ENCODE data around the gene CMTM8.

CMTM8 gene

DNA sequence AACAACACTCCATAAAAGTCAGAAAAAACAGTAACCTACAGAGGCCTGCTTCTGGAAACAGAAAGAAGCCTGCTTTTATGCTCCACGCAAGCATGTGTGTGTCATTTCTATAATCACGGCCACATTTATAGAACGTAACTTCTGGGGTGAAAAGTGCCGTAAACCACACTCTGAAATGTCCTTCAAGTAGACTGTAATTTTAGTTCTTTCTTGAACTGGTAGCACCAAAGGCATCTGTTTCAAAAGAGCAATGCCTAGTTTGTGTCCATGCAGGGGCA is 133.7 kb downstream of the CMTM8 start:
- TF ChIP-seq, protein P1, sequence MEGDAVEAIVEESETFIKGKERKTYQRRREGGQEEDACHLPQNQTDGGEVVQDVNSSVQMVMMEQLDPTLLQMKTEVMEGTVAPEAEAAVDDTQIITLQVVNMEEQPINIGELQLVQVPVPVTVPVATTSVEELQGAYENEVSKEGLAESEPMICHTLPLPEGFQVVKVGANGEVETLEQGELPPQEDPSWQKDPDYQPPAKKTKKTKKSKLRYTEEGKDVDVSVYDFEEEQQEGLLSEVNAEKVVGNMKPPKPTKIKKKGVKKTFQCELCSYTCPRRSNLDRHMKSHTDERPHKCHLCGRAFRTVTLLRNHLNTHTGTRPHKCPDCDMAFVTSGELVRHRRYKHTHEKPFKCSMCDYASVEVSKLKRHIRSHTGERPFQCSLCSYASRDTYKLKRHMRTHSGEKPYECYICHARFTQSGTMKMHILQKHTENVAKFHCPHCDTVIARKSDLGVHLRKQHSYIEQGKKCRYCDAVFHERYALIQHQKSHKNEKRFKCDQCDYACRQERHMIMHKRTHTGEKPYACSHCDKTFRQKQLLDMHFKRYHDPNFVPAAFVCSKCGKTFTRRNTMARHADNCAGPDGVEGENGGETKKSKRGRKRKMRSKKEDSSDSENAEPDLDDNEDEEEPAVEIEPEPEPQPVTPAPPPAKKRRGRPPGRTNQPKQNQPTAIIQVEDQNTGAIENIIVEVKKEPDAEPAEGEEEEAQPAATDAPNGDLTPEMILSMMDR (IDR thresholded peaks at IDR 0.05; ENCODE audit: control insufficient read depth, insufficient read depth, low read depth, low read length, missing control alignments): no peak
- no peak overlapping the region for H3K4me3 ChIP-seq (ENCODE audit: control insufficient read depth, low read depth, low read length)
- no peak for DNase-seq (ENCODE audit: low read depth)

DNA sequence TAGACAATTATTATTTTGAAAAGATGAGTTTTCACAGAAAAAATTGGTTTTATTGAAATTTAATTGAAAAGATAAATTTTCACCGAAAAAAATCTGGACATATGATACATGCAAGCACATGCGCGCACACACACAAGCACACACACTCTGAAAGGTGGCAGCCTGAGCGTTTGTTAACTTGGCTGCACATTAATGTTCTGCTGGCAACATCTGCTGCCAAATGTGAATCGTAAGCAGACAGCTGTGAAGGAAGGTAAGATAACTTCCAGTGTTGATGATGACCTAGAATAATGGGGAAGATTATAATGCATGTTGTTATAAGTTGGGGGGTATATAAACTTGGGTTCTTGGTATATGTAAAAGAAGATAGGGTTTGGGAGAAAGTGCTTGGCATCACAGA is 134.8 kb downstream of the CMTM8 start:
- DNase-seq (ENCODE audit: low read depth): no peak
- TF ChIP-seq, protein P1 (IDR thresholded peaks at IDR 0.05; ENCODE audit: control insufficient read depth, insufficient read depth, low read depth, low read length, missing control alignments): no peak
- H3K4me3 ChIP-seq (ENCODE audit: control insufficient read depth, low read depth, low read length): no peak overlapping the region

DNA sequence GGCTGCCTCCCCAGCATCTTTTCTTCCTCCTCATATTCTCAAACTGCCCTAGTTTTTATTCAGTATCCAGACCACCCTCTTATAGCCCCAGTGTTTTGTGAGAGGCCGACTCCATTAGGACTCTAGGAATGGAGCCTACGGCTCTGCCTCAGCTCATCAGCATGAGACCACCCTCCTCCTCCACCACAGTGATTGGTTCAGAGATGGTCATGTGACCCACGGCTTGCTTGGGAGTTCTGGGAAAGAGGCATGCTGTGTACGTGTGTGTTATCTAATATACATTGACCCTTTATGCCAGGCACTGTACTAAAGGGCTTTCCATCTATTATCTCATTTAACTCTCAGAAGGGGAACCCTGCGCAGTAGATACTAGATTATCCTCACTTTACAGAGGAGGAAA is 135.4 kb downstream of the CMTM8 start:
- DNase-seq (ENCODE audit: low read depth): no peak
- TF ChIP-seq, protein P1 (IDR thresholded peaks at IDR 0.05; ENCODE audit: control insufficient read depth, insufficient read depth, low read depth, low read length, missing control alignments): no peak

DNA sequence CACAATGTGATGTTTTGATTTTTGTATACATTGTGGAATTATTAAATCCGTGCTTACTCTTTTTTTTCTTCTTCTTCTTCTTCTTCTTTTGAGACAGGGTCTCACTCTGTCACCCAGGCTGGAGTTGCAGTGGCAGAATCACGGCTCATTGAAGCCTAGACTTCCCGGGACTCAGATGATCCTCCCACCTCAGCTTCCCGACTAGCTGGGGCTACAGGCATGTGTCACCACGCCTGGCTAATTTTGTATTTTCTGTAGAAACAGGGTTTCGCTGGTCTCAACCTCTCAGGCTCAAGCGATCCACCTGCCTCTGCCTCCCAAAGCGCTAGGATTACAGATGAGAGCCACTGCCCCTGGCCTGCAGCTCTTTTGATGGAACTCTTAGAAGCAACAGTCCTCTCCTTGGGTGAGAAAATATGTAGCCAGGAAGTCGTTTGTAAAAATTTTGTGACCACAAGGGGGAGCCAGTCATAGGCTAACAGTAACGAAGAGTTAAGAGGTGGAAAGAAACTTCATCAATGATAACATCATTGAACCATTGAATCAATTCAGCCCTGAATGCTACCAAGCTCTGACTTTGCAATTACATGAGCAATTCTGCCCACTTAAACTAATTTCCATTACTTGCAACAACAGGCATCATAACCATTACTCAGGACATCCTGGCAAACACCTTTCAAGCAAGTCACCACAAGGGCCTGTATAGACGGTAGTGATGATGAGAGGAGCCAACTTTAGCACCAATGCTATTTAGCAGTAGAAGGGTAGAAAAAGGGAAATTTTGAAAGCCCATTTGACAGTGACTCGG is 136.5 kb downstream of the CMTM8 start:
- peak; percentile 27 for DNase-seq (ENCODE audit: low read depth)
- TF ChIP-seq, protein P1 (IDR thresholded peaks at IDR 0.05; ENCODE audit: control insufficient read depth, insufficient read depth, low read depth, low read length, missing control alignments): peak; percentile 64
- H3K4me3 ChIP-seq (ENCODE audit: control insufficient read depth, low read depth, low read length): no peak overlapping the region

More for the DNA sequence above, 135.4 kb downstream of the CMTM8 start:
- H3K4me3 ChIP-seq (ENCODE audit: control insufficient read depth, low read depth, low read length): no peak overlapping the region

- no peak overlapping the region for H3K4me3 ChIP-seq (ENCODE audit: control insufficient read depth, low read depth, low read length)
- no peak for DNase-seq (ENCODE audit: low read depth)
- TF ChIP-seq, protein P1 (IDR thresholded peaks at IDR 0.05; ENCODE audit: control insufficient read depth, insufficient read depth, low read depth, low read length, missing control alignments): no peak
Observed at GRCh38 chr3:32375596-32375930, 137.1 kb downstream of the CMTM8 start.

DNA sequence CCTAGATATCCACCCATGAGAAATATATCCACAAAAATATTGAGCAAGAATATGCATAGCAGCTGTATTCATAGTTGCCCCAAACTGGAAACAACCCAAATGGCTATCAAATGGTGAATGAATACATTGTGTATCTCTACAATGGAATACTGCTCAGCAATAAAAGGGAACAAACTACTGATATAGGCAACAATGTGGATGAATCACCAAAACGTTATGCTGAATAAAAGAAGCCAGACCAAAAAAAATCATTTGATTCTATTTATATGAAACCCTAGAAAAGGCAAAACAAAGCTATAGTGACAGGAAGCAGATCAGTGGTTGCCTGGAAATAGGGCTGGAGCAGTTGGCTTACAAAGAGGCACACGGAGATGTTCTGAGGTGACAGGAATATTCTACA is 137.6 kb downstream of the CMTM8 start:
- H3K4me3 ChIP-seq (ENCODE audit: control insufficient read depth, low read depth, low read length): no peak overlapping the region
- TF ChIP-seq, protein P1 (IDR thresholded peaks at IDR 0.05; ENCODE audit: control insufficient read depth, insufficient read depth, low read depth, low read length, missing control alignments): no peak
- peak; percentile 23 for DNase-seq (ENCODE audit: low read depth)

Measured in AG09309 (cell line).